Measurements from ENCODE around the gene CADPS2.
"Not testable (repeated sequence)": the region's sequence is repeated elsewhere in the genome, so short reads cannot be mapped to it uniquely, and the experiment has no call there.

The CADPS2 gene

GRCh38 chr7:122846591-122846990 lies 39.7 kb downstream of the CADPS2 start:
- DNase-seq (ENCODE audit: low read depth in 1 of 2, low spot score in 1 of 2): peak in 1 of 2 experiments; percentile 10
- no peak for TF ChIP-seq JUND (IDR thresholded peaks at IDR 0.05; ENCODE audit: low read depth)
- in situ Hi-C loops (cut with HindIII; ENCODE audit: low pct_unique_long_range_greater_than_20kb, low sequenced_read_pairs): no loop called here

GRCh38 chr7:122845286-122845685 lies 41.0 kb downstream of the CADPS2 start:
- DNase-seq (ENCODE audit: low read depth in 1 of 2, low spot score in 1 of 2): no peak
- in situ Hi-C loops (cut with HindIII; ENCODE audit: low pct_unique_long_range_greater_than_20kb, low sequenced_read_pairs): no loop called here
- TF ChIP-seq JUND (IDR thresholded peaks at IDR 0.05; ENCODE audit: low read depth): no peak

DNA sequence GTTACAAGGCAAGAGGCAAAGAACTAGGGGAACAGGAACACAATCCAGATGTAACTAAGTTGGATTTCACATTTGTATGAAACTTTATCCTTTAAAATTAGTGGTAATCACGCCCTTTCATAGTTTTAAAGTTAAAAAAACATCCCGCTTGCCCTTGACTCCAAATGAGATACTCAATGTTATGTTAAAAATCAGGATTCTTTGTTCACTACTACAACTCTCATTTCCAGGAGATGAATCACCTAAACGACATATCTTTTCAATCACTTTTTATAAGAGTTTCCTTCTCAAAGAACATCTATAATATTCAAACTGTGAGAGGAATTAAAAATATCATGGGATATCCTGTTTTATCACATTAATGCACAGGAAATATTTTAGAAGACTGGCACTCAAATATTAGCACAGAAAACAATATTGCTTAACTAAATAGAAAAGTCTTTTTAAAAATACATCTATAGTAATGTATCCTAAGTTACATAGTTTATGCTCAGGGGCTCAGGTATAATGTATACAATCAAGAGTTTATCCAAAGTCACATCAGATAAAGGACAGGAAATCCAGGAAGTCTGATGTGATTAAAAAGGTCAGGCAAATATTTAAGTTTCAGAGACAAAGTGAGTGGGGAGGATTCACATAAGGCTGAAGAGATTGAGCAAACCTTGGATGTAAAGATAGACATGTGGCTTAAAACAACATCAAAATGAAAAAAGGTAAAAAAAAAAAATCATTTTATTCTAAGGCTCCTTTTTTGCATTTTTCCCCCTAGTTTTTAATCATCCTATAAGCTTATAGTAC lies 41.9 kb downstream of the CADPS2 start:
- no peak for DNase-seq (ENCODE audit: low read depth in 1 of 2, low spot score in 1 of 2)
- in situ Hi-C loops (cut with HindIII; ENCODE audit: low pct_unique_long_range_greater_than_20kb, low sequenced_read_pairs): no loop called here
- no peak for TF ChIP-seq JUND (IDR thresholded peaks at IDR 0.05; ENCODE audit: low read depth)

DNA sequence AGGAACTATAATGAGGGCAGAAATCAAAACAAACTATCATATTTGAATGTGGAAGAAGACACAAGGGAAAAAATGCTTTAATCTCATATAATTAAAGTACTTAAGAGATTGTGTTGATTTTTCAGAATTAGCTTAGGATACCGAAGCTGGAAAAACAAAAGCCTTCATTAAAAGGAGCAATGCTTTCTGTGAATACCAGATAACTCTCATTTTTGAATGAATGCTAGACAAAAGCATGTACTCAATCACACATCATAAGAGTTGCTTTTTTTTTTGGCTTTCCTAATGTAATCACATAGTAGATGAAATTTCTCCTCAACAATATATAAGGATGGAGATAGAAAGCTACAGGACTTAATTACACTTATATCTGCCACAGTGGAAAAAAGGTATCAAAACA lies 43.3 kb downstream of the CADPS2 start:
- no peak for TF ChIP-seq JUND (IDR thresholded peaks at IDR 0.05; ENCODE audit: low read depth)
- in situ Hi-C loops (cut with HindIII; ENCODE audit: low pct_unique_long_range_greater_than_20kb, low sequenced_read_pairs): no loop called here
- DNase-seq (ENCODE audit: low read depth in 1 of 2, low spot score in 1 of 2): no peak

DNA sequence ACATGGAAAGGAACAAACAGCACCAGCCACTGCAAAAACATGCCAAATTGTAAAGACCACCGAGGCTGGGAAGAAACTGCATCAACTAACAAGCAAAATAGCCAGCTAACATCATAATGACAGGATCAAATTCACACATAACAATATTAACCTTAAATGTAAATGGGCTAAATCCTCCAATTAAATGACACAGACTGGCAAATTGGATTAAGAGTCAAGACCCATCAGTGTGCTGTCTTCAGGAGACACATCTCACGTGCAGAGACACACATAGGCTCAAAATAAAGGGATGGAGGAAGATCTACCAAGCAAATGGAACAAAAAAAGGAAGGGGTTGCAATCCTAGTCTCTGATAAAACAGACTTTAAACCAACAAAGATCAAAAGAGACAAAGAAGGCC lies 50.0 kb downstream of the CADPS2 start:
- DNase-seq (ENCODE audit: low read depth in 1 of 2, low spot score in 1 of 2); in situ Hi-C loops (cut with HindIII; ENCODE audit: low pct_unique_long_range_greater_than_20kb, low sequenced_read_pairs): not testable (repeated sequence)

GRCh38 chr7:122834571-122834942 lies 51.7 kb downstream of the CADPS2 start:
- in situ Hi-C loops (cut with HindIII; ENCODE audit: low pct_unique_long_range_greater_than_20kb, low sequenced_read_pairs): not testable (repeated sequence)

DNA sequence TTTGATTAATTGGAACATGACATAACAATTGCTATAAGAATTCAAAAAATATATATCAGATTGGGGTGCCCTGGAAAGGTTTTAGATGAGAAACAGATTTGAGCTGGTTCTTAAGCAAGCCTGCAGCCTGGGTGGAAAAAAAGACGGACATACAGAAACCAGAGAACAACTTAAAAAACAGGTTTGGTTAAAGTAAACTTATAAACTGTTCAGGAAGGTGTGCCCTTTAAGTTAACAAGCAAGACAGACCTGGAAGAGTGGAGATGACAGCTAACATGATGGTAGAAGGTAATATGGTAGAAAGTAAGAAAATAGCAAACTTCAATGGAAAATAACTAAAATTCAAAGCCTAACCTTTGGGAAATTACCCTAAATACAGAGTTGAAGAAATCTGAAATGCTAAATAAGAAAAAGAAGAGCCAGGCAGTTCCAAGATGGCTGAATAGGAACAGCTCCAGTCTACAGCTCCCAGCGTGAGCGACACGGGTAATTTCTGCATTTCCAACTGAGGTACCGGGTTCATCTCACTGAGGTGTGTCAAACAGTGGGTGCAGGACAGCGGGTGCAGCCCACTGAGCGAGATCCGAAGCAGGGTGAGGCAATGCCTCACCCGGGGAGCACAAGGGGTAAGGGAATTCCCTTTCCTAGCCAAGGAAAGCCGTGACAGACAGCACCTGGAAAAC lies 52.2 kb downstream of the CADPS2 start:
- no peak for TF ChIP-seq JUND (IDR thresholded peaks at IDR 0.05; ENCODE audit: low read depth)
- DNase-seq (ENCODE audit: low read depth in 1 of 2, low spot score in 1 of 2): peak; percentile 7 to 57
- in situ Hi-C loops (cut with HindIII; ENCODE audit: low pct_unique_long_range_greater_than_20kb, low sequenced_read_pairs): no loop called here

More at GRCh38 chr7:122834571-122834942, 51.7 kb downstream of the CADPS2 start:
- DNase-seq (ENCODE audit: low read depth in 1 of 2, low spot score in 1 of 2): peak in 1 of 2 experiments; percentile 55

- no peak for DNase-seq (ENCODE audit: low read depth in 1 of 2, low spot score in 1 of 2)
- no peak for TF ChIP-seq JUND (IDR thresholded peaks at IDR 0.05; ENCODE audit: low read depth)
- in situ Hi-C loops (cut with HindIII; ENCODE audit: low pct_unique_long_range_greater_than_20kb, low sequenced_read_pairs): no loop called here
Observed at GRCh38 chr7:122831436-122831835, 54.8 kb downstream of the CADPS2 start.

DNA sequence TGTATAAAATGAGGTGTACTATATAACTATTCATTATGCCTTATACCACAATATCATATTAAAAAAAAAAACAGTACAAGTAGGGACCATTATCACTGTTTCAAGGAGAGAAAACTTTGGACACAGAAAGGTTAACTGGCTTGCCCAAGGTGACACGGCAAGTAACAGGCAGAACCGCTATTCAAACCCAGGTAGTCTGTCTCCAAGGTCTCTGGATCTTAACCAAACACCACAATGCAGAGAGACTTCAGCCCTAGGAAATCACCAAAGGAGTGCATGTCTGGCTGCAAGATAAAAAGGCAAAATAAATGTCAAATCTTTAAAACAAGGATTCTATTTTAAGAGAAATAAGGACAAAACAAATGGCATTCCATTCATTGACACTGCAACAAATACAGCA lies 56.3 kb downstream of the CADPS2 start:
- TF ChIP-seq JUND (IDR thresholded peaks at IDR 0.05; ENCODE audit: low read depth): no peak
- in situ Hi-C loops (cut with HindIII; ENCODE audit: low pct_unique_long_range_greater_than_20kb, low sequenced_read_pairs): no loop called here
- no peak for DNase-seq (ENCODE audit: low read depth in 1 of 2, low spot score in 1 of 2)

GRCh38 chr7:122827763-122828162 lies 58.5 kb downstream of the CADPS2 start:
- in situ Hi-C loops (cut with HindIII; ENCODE audit: low pct_unique_long_range_greater_than_20kb, low sequenced_read_pairs): no loop called here
- no peak for TF ChIP-seq JUND (IDR thresholded peaks at IDR 0.05; ENCODE audit: low read depth)
- no peak for DNase-seq (ENCODE audit: low read depth in 1 of 2, low spot score in 1 of 2)

DNA sequence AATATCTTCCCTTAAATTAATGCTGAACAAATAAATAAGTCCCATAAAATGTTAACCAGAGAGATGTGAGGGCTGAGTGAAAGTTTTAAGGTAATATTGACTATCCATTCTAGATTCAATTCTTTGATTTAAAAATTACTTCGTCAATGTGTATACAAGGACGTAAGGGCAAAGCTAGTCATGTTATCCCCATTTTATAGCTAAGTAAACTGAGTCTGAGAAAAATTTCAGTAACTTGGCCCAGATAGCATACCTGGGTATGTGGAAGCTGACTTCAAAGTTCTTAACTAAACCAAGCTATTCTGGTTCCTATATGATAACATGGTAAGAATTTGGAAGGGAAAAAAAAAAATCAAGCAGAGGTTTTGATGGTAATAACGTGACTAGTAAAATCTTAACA lies 72.4 kb downstream of the CADPS2 start:
- in situ Hi-C loops (cut with HindIII; ENCODE audit: low pct_unique_long_range_greater_than_20kb, low sequenced_read_pairs): no loop called here
- no peak for DNase-seq (ENCODE audit: low read depth in 1 of 2, low spot score in 1 of 2)
- TF ChIP-seq JUND (IDR thresholded peaks at IDR 0.05; ENCODE audit: low read depth): no peak

DNA sequence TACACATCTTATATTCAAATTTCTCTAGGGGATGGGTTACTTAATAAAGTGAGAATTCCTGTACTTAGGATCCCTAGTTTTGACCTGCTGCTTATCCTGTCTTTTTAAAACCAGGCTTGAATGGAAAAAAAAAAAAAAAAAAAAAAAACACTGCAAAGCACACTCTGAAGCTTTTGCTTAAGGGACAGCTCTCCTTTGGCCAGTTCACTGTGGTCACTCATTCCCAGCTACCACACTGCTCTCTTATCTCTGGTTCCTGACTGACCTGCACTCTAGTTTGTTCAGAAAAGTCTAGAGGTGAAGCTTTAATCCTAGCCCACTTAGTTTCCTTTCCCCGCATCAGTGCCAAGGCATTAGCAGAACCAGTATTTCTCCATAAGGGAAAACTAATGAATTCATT lies 82.4 kb downstream of the CADPS2 start:
- no peak for DNase-seq (ENCODE audit: low read depth in 1 of 2, low spot score in 1 of 2)

GRCh38 chr7:122803323-122803722 lies 82.9 kb downstream of the CADPS2 start:
- no peak for TF ChIP-seq JUND (IDR thresholded peaks at IDR 0.05; ENCODE audit: low read depth)
- in situ Hi-C loops (cut with HindIII; ENCODE audit: low pct_unique_long_range_greater_than_20kb, low sequenced_read_pairs): no loop called here
- DNase-seq (ENCODE audit: low read depth in 1 of 2, low spot score in 1 of 2): peak in 1 of 2 experiments; percentile 33

More for the DNA sequence above, 82.4 kb downstream of the CADPS2 start:
- in situ Hi-C loops (cut with HindIII; ENCODE audit: low pct_unique_long_range_greater_than_20kb, low sequenced_read_pairs): no loop called here
- no peak for TF ChIP-seq JUND (IDR thresholded peaks at IDR 0.05; ENCODE audit: low read depth)

Measured in T47D (cell line).